H9 (cell line): Measurements from ENCODE around the gene BCL2L1. TPM values are rescaled to one million over a fixed set of nuclear protein-coding genes. Genes with fewer than 3 reads are reported as not detected.

Experiments used
- DNase-seq: peaks from one replicate; pipeline ENCODE4 v3.0.0-alpha.2; 2017
- H2AFZ ChIP-seq: one replicate; pipeline ENCODE4 v1.6.1; 2013; ENCODE audit warnings: mild to moderate bottlenecking, low read length, control low read depth, moderate library complexity
- H2AK5ac ChIP-seq: 2 replicates; pipeline ENCODE4 v1.6.1; 2013; ENCODE audit warnings: low read length, control low read depth, mixed read lengths; ENCODE audit not compliant: insufficient read length
- H2BK120ac ChIP-seq: one replicate; pipeline ENCODE4 v1.6.1; 2013; ENCODE audit warnings: low read depth, mild to moderate bottlenecking, low read length, control low read depth, inconsistent platforms; ENCODE audit not compliant: poor library complexity, severe bottlenecking
- H2BK12ac ChIP-seq: 2 replicates; pipeline ENCODE4 v1.6.1; 2013; ENCODE audit warnings: low read length, control low read depth, mixed read lengths, low read depth; ENCODE audit not compliant: insufficient read length
- H2BK15ac ChIP-seq: 2 replicates; pipeline ENCODE4 v1.6.1; 2013; ENCODE audit warnings: low read depth, low read length, control low read depth
- H2BK20ac ChIP-seq: one replicate; pipeline ENCODE4 v1.6.1; 2013; ENCODE audit warnings: low read depth, mild to moderate bottlenecking, low read length, control low read depth, inconsistent platforms; ENCODE audit not compliant: poor library complexity, severe bottlenecking
- H2BK5ac ChIP-seq: 2 replicates; pipeline ENCODE4 v1.6.1; 2013; ENCODE audit warnings: low read length, control low read depth, mixed read lengths; ENCODE audit not compliant: insufficient read length
- H3K14ac ChIP-seq: 2 replicates; pipeline ENCODE4 v1.6.1; 2013; ENCODE audit warnings: low read length, control low read depth; ENCODE audit not compliant: insufficient read depth
- H3K18ac ChIP-seq: 2 replicates; pipeline ENCODE4 v1.6.1; 2013; ENCODE audit warnings: low read depth, mild to moderate bottlenecking, mixed read lengths, low read length, control low read depth; ENCODE audit not compliant: insufficient read length
- H3K23ac ChIP-seq: 2 replicates; pipeline ENCODE4 v1.6.1; 2013; ENCODE audit warnings: low read length, control low read depth, mixed read lengths, low read depth; ENCODE audit not compliant: insufficient read length
- H3K23me2 ChIP-seq: 2 replicates; pipeline ENCODE4 v1.6.1; 2013; ENCODE audit warnings: low read depth, mild to moderate bottlenecking, mixed read lengths, low read length, control low read depth; ENCODE audit not compliant: insufficient read length, poor library complexity, severe bottlenecking
- H3K27ac ChIP-seq: 2 replicates; pipeline ENCODE4 v1.5.1; 2013; ENCODE audit warnings: low read length, control low read depth, mixed read lengths, low read depth; ENCODE audit not compliant: insufficient read length
- H3K27me3 ChIP-seq: 2 replicates; pipeline ENCODE4 v1.6.1; 2013; ENCODE audit warnings: low read length, control low read depth, inconsistent platforms; ENCODE audit not compliant: insufficient read depth
- H3K4ac ChIP-seq: 2 replicates; pipeline ENCODE4 v1.6.1; 2013; ENCODE audit warnings: low read depth, mild to moderate bottlenecking, control low read depth, inconsistent platforms, low read length, moderate library complexity
- H3K4me1 ChIP-seq: 2 replicates; pipeline ENCODE4 v1.6.1; 2013; ENCODE audit warnings: low read length, control low read depth, inconsistent platforms; ENCODE audit not compliant: insufficient read depth
- H3K4me2 ChIP-seq: 2 replicates; pipeline ENCODE4 v1.6.1; 2013; ENCODE audit warnings: low read length, control low read depth, mixed read lengths; ENCODE audit not compliant: insufficient read length, insufficient read depth
- H3K56ac ChIP-seq: 2 replicates; pipeline ENCODE4 v1.6.1; 2013; ENCODE audit warnings: low read depth, mild to moderate bottlenecking, mixed read lengths, low read length, control low read depth; ENCODE audit not compliant: insufficient read length
- H3K79me1 ChIP-seq: 2 replicates; pipeline ENCODE4 v1.6.1; 2013; ENCODE audit warnings: low read depth, mild to moderate bottlenecking, moderate library complexity, low read length, control low read depth, inconsistent platforms; ENCODE audit not compliant: insufficient read depth, poor library complexity, severe bottlenecking
- H3K79me2 ChIP-seq: 2 replicates; pipeline ENCODE4 v1.6.1; 2013; ENCODE audit warnings: low read length, control low read depth, inconsistent platforms; ENCODE audit not compliant: insufficient read depth
- H3K9ac ChIP-seq: 2 replicates; pipeline ENCODE4 v1.6.1; 2013; ENCODE audit warnings: low read length, control low read depth, mixed read lengths; ENCODE audit not compliant: insufficient read length; ENCODE audit errors: extremely low read depth
- H3K9me3 ChIP-seq: one replicate; pipeline ENCODE4 v1.6.1; 2013; ENCODE audit warnings: low read depth, low read length, inconsistent platforms; ENCODE audit not compliant: control insufficient read depth
- H3T11ph ChIP-seq: one replicate; pipeline ENCODE4 v1.6.1; 2013; ENCODE audit warnings: mild to moderate bottlenecking, low read length, control low read depth, inconsistent platforms
- H4K20me1 ChIP-seq: one replicate; pipeline ENCODE4 v1.6.1; 2013; ENCODE audit not compliant: control insufficient read depth, insufficient read length, insufficient read depth
- H4K5ac ChIP-seq: 2 replicates; pipeline ENCODE4 v1.6.1; 2013; ENCODE audit warnings: low read depth, mild to moderate bottlenecking, mixed read lengths, low read length, control low read depth; ENCODE audit not compliant: insufficient read length
- H4K8ac ChIP-seq: replicated peaks from 2 replicates; pipeline ENCODE4 v1.6.1; 2013; ENCODE audit warnings: low read length, control low read depth, mixed read lengths, low read depth; ENCODE audit not compliant: insufficient read length
- H4K91ac ChIP-seq: 2 replicates; pipeline ENCODE4 v1.6.1; 2013; ENCODE audit warnings: low read depth, mild to moderate bottlenecking, moderate library complexity, mixed read lengths, low read length, control low read depth; ENCODE audit not compliant: insufficient read length
- H3K27ac Mint-ChIP-seq, 3 experiments: 2 replicates in 2 of 3; 3 replicates in 1 of 3; pipeline ENCODE4 v1.8.0; 2020 to 2021; ENCODE audit warnings: mixed read lengths in 3 of 3, mild to moderate bottlenecking in 1 of 3, moderate library complexity in 1 of 3
- H3K27me3 Mint-ChIP-seq: 2 replicates; pipeline ENCODE4 v1.8.0; 2021; ENCODE audit warnings: low read depth, mild to moderate bottlenecking, moderate library complexity, mixed read lengths
- H3K36me3 Mint-ChIP-seq, 3 experiments: 2 replicates in 2 of 3; 3 replicates in 1 of 3; pipeline ENCODE4 v1.8.0; 2020 to 2021; ENCODE audit warnings: low read depth in 3 of 3, mixed read lengths in 3 of 3; ENCODE audit not compliant: insufficient read depth in 1 of 3
- H3K4me1 Mint-ChIP-seq, 2 experiments: 2 replicates each; pipeline ENCODE4 v1.8.0; 2020; ENCODE audit warnings: mixed read lengths in 2 of 2
- H3K4me3 Mint-ChIP-seq, 2 experiments: 2 replicates in 1 of 2; 3 replicates in 1 of 2; pipeline ENCODE4 v1.8.0; 2020 to 2021; ENCODE audit warnings: mild to moderate bottlenecking in 2 of 2, mixed read lengths in 2 of 2, moderate library complexity in 1 of 2
- H3K9me3 Mint-ChIP-seq, 2 experiments: 2 replicates in 1 of 2; 3 replicates in 1 of 2; pipeline ENCODE4 v1.8.0; 2020; ENCODE audit warnings: mild to moderate bottlenecking in 2 of 2, mixed read lengths in 2 of 2, moderate library complexity in 1 of 2
- CTCF ChIP-seq: fragments of 200-600 bp; sonication (generic); conservative IDR thresholded peaks from 3 replicates; pipeline ENCODE4 v1.8.0; 2021; ENCODE audit warnings: antibody characterized with exemption, mild to moderate bottlenecking
- WGBS: extraction: QIAGEN DNeasy Blood & Tissue Kit; methylation state at CpG from one replicate; pipeline ENCODE4 v1.1.7; 2013; ENCODE audit warnings: missing lambda C conversion rate, low lambda C conversion rate, mixed read lengths; ENCODE audit not compliant: insufficient read length; ENCODE audit errors: extremely low coverage; 5-methylcytosine and 5-hydroxymethylcytosine counted together
- total RNA-seq: library from RNA; stranded (reverse); gene quantifications from 2 replicates; pipeline ENCODE4 v1.2.1, GENCODE V29; 2021

Gene BCL2L1
- total RNA-seq, 1 experiment from 2014 or later, result 105 TPM

- Mint-ChIP-seq H3K27me3 (no peaks in the 10 kb centered on the region), H3K36me3 (peaks cover 3 to 62% (median 35%) of the 10 kb centered on the region in 3 experiments; a peak in 6 of 7 replicates)
Observed at GRCh38 chr20:31710423-31711108, 12.1 kb downstream of the BCL2L1 start.

More at GRCh38 chr20:31710423-31711108, 12.1 kb downstream of the BCL2L1 start:
- no peak overlapping the region for H2BK5ac ChIP-seq
- no peak overlapping the region for H3K18ac ChIP-seq
- H4K20me1 ChIP-seq, result no peaks in the 10 kb centered on the region
- TF ChIP-seq CTCF, result no peak
- H3K4me2 ChIP-seq, result no peak overlapping the region
- no peak overlapping the region for H2AK5ac ChIP-seq
- H3K4me1 ChIP-seq, result peaks cover 15% of the 10 kb centered on the region
- no peak overlapping the region for H4K91ac ChIP-seq
- no CpG with 5 or more reads among the region's 5 CpGs for WGBS
- no peak overlapping the region for H4K8ac ChIP-seq
- no peak overlapping the region for H2BK15ac ChIP-seq
- H3K27ac ChIP-seq, result no peak overlapping the region
- no peak overlapping the region for H3T11ph ChIP-seq
- peak overlapping the region in 1 of 3 experiments; percentile 48; a peak in 2 of 7 replicates for H3K27ac Mint-ChIP-seq
- H3K4me3 Mint-ChIP-seq, result no peak overlapping the region
- no peaks in the 10 kb centered on the region for H3K79me1 ChIP-seq
- no peak overlapping the region for H2BK120ac ChIP-seq
- no peak overlapping the region for H3K9ac ChIP-seq
- no peak overlapping the region for H3K4ac ChIP-seq
- no peak overlapping the region for H3K14ac ChIP-seq
- DNase-seq, result no peak
- no peak overlapping the region for H2BK12ac ChIP-seq
- peaks cover 2% of the 10 kb centered on the region; the same call in 1 of the 2 replicates for H3K79me2 ChIP-seq
- peaks cover 60 to 66% of the 10 kb centered on the region in 2 experiments for H3K4me1 Mint-ChIP-seq
- H2BK20ac ChIP-seq, result no peak overlapping the region
- no peak overlapping the region for H2AFZ ChIP-seq
- H3K23me2 ChIP-seq, result no peaks in the 10 kb centered on the region
- no peaks in the 10 kb centered on the region for H3K27me3 ChIP-seq
- no peak overlapping the region for H3K56ac ChIP-seq
- no peak overlapping the region for H3K23ac ChIP-seq
- H3K9me3 ChIP-seq, result no peaks in the 10 kb centered on the region
- no peak overlapping the region for H4K5ac ChIP-seq
- H3K9me3 Mint-ChIP-seq, result no peaks in the 10 kb centered on the region
